ENCODE results near the gene PYROXD2. TPM values are rescaled to one million over a fixed set of nuclear protein-coding genes. Genes with fewer than 3 reads are reported as not detected.

PYROXD2 gene
- total RNA-seq, 1 experiment from 2014 or later = 2.3 TPM

GRCh38 chr10:98438715-98439114 lies 23.7 kb upstream of the PYROXD2 start:
- ATAC-seq (no peak), DNase-seq (ENCODE audit: low read depth, low spot score) (no peak)
- CTCF ChIA-PET = no interaction called here
- in situ Hi-C loops (cut with HindIII; ENCODE audit: low pct_unique_long_range_greater_than_20kb, low sequenced_read_pairs) (no loop called here), intact Hi-C loops (cut with micrococcal nuclease; ENCODE audit: unreplicated experiment) (no loop called here)
- BruUV-seq (replicated peaks) = no TSS peak
- Histone ChIP-seq H3K4me3 (ENCODE audit: low read depth in 2 of 2, low read length in 2 of 2) (no peak overlapping the region), H3K27me3 (ENCODE audit: control insufficient read depth, insufficient read depth, low read length) (no peaks in the 10 kb centered on the region), H3K4me1 (ENCODE audit: control insufficient read depth, insufficient read depth, low read length) (no peaks in the 10 kb centered on the region), H3K27ac (ENCODE audit: low read length) (no peak overlapping the region), H3K36me3 (ENCODE audit: control insufficient read depth, insufficient read depth, low read length) (peaks cover 25% of the 10 kb centered on the region), H3K9me3 (ENCODE audit: control insufficient read depth, insufficient read depth, low read depth, low read length) (no peaks in the 10 kb centered on the region)
- POLR2A ChIA-PET = no interaction called here
- TF ChIP-seq REST (IDR thresholded peaks at IDR 0.05; ENCODE audit: insufficient read depth in 1 of 2, low read depth in 2 of 2, low read length in 1 of 2) (no peak), POLR2AphosphoS5 (IDR thresholded peaks at IDR 0.05; ENCODE audit: low read depth, low read length) (no peak), SIN3A (IDR thresholded peaks at IDR 0.05; ENCODE audit: borderline replicate concordance, insufficient read depth, low read depth, low read length) (no peak), TCF7L2 (IDR thresholded peaks at IDR 0.05; ENCODE audit: low read depth, low read length) (no peak)
- TF ChIP-seq, protein P1, sequence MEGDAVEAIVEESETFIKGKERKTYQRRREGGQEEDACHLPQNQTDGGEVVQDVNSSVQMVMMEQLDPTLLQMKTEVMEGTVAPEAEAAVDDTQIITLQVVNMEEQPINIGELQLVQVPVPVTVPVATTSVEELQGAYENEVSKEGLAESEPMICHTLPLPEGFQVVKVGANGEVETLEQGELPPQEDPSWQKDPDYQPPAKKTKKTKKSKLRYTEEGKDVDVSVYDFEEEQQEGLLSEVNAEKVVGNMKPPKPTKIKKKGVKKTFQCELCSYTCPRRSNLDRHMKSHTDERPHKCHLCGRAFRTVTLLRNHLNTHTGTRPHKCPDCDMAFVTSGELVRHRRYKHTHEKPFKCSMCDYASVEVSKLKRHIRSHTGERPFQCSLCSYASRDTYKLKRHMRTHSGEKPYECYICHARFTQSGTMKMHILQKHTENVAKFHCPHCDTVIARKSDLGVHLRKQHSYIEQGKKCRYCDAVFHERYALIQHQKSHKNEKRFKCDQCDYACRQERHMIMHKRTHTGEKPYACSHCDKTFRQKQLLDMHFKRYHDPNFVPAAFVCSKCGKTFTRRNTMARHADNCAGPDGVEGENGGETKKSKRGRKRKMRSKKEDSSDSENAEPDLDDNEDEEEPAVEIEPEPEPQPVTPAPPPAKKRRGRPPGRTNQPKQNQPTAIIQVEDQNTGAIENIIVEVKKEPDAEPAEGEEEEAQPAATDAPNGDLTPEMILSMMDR (IDR thresholded peaks at IDR 0.05) = no peak

DNA sequence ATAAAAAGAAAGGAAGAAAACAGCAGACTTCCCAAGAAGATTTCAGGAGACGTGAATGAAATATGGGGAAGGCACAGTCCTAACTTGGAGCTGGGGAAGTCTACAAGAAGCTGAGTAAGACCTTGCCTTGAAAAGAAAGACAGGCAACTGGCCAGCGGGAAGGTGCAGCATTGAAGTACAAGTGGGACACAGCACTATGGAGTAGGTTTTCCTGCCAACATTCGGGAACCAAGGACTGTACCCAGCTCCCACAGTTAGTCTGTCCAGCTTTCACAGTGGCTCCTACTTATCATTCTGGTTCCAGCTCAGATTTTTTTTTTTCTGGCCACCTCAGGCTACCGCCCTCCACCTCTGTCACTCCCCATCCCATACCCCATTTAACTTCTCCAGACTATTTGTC lies 21.7 kb upstream of the PYROXD2 start:
- ChIA-PET POLR2A (interaction anchor here (0.8 kb wide), 1 partner anchor 1143 kb away, joined by 5 read pairs; no protein-coding TSS in a partner anchor), CTCF (no interaction called here)
- Histone ChIP-seq H3K4me1 (ENCODE audit: control insufficient read depth, insufficient read depth, low read length) (no peaks in the 10 kb centered on the region), H3K27me3 (ENCODE audit: control insufficient read depth, insufficient read depth, low read length) (no peaks in the 10 kb centered on the region), H3K36me3 (ENCODE audit: control insufficient read depth, insufficient read depth, low read length) (peaks cover 27% of the 10 kb centered on the region), H3K4me3 (ENCODE audit: low read depth in 2 of 2, low read length in 2 of 2) (no peak overlapping the region), H3K27ac (ENCODE audit: low read length) (no peak overlapping the region), H3K9me3 (ENCODE audit: control insufficient read depth, insufficient read depth, low read depth, low read length) (no peaks in the 10 kb centered on the region)
- BruUV-seq (replicated peaks) = no TSS peak
- intact Hi-C loops (cut with micrococcal nuclease; ENCODE audit: unreplicated experiment) (no loop called here), in situ Hi-C loops (cut with HindIII; ENCODE audit: low pct_unique_long_range_greater_than_20kb, low sequenced_read_pairs) (no loop called here)
- TF ChIP-seq SIN3A (IDR thresholded peaks at IDR 0.05; ENCODE audit: borderline replicate concordance, insufficient read depth, low read depth, low read length) (no peak), REST (IDR thresholded peaks at IDR 0.05; ENCODE audit: insufficient read depth in 1 of 2, low read depth in 2 of 2, low read length in 1 of 2) (no peak), POLR2AphosphoS5 (IDR thresholded peaks at IDR 0.05; ENCODE audit: low read depth, low read length) (no peak), TCF7L2 (IDR thresholded peaks at IDR 0.05; ENCODE audit: low read depth, low read length) (no peak)
- TF ChIP-seq, protein P1 (IDR thresholded peaks at IDR 0.05) = no peak
- ATAC-seq = no peak
- no peak for DNase-seq (ENCODE audit: low read depth, low spot score)
